Measurements from ENCODE around the gene REX1BD.
"Not testable (repeated sequence)": the region's sequence is repeated elsewhere in the genome, so short reads cannot be mapped to it uniquely, and the experiment has no call there.

REX1BD gene

DNA sequence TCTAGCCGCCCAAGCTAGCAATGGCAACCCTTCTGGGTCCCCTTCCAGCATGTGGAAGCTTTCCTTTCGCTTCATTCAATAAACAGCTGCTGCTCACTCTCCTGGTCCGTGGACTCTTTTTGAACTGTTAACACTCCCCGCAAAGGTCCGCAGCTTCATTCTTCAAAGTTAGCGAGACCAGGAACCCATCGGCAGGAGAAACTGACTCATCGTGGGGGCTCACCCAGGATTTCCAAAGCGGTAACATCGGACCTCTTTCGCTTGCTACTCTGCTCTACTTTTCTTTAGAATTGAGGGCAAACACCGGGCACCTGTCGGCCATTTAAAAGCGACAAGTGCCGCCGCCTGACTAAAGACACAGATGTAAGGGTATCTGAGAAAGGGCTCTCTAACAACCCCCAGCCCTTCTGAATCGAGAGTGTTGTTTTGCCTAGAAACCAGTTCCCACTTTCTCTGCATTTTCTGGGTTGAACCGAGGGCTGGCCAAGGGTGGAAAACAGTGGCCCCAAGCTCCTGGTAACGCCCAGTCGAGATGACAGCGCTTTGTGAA is 11.2 kb upstream of the REX1BD start:
- DNase-seq (ENCODE audit: low read depth, low spot score), result no peak

GRCh38 chr19:18580311-18580710 is 8.3 kb upstream of the REX1BD start:
- no peak for DNase-seq (ENCODE audit: low read depth, low spot score)

DNA sequence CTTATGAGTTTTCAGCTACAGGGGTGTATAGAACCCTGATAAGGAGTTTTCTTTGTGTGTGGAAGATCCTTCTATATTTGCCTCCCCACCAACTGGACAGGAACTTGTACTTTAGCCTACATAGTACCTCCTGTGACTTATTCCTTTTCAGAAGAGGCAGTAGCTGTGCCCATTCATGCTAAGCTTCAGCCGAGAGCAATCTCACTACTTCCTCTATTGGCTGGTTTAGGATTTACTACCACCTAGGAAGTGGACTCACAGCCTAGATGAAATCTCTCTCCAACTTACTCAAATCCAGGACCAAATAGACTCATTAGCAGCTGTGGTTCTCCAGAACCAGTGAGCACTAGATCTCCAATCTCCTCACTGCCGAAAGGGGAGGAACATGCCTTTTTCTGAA is 2.3 kb upstream of the REX1BD start:
- DNase-seq (ENCODE audit: low read depth, low spot score), result no peak

DNA sequence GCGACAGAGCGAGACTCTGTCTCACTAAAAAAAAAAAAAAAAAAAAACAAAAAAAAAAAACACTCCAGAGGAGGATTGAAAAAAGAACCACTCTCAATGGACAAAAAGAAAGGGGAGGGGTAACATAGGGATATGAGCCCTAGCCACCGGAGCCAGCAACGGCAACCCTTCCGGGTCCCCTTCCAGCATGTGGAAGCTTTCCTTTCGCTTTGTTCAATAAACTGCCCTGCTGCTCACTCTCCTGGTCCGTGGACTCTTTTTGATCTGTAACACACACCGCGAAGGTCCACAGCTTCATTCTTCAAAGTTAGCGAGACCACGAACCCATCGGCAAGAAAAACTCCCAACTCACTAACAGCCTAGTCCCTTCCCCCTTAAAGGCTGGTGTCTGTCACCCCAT is 1.0 kb upstream of the REX1BD start:
- DNase-seq (ENCODE audit: low read depth, low spot score), result no peak

DNA sequence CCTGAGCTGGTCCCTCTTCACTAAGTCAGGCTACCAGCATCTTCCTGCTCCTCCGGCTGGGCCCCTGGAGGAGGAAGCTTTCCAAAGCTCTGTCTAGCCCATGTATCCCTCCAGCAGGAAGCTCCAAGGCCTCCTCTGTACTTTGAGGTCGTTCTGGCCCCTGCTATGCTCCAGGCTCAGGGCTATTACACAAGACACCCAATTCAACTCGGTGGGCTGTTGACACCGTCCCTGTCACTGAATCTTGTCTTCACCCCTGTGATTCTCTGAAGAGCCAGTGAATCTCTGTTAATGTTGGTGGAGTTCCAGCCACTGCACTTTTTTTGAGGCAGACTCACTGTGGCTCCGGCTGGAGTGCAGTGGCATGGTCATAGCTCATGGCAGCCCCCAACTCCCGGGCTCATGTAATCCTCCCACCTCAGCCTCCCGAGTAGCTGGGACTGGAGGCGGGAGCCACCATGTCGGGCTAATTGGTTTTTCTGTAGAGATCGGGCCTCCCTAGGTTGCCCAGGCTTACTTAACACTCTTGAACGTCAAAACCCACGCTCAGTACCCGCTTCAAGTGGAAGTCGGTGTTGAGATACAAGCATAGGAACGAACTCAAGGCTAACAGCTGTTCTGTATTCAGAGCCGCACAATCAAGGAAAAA is 512 bp upstream of the REX1BD start:
- no peak for DNase-seq (ENCODE audit: low read depth, low spot score)

GRCh38 chr19:18589380-18590272 is 1.0 kb downstream of the REX1BD start:
- no peak for DNase-seq (ENCODE audit: low read depth, low spot score)

- no peak for DNase-seq (ENCODE audit: low read depth, low spot score)
These were observed 2.0 kb downstream of the REX1BD start for GRCh38 chr19:18590273-18591272.

GRCh38 chr19:18591735-18592385 is 3.3 kb downstream of the REX1BD start:
- no peak for DNase-seq (ENCODE audit: low read depth, low spot score)

- DNase-seq (ENCODE audit: low read depth, low spot score), result not testable (repeated sequence)
These were observed 4.1 kb downstream of the REX1BD start for GRCh38 chr19:18592732-18593131.

GRCh38 chr19:18593367-18594095 is 4.9 kb downstream of the REX1BD start:
- no peak for DNase-seq (ENCODE audit: low read depth, low spot score)

DNA sequence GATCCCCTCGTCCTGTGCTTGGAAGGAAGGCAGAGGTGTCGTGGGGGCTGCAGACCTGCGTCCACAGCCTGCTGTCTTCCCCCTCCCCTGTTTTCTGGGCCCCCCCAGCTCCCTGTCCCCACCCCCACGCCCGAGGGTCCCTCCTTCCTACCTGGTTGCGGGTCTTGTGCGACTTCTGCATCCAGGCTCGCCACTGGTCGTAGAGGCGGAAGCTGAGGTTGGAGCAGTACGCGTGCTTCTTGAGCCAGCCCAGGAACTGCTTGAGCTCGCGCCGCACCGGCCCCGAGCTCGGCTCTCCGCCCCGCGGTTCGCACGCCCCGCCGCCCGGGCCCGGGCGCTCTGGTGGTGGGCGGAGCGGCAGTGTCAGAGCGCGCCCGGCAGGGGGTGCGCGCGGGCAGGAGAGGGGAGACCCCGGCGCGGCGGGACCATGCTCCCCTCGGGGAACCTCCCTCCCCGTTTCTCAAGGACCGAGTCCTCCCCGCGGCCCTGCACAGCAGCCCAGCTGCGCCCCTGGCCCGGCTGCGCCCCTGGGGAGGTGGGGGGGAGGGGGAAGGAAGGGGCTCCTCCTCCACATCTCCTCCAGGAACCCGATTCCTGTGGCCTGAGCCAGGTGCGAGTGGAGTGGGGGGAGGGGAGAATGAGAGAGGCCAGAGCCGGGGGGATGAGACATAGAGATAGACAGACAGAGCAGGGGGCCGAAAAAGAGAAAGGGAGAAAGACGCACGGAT is 5.7 kb downstream of the REX1BD start:
- no peak for DNase-seq (ENCODE audit: low read depth, low spot score)

- DNase-seq (ENCODE audit: low read depth, low spot score), result no peak
These were observed 6.3 kb downstream of the REX1BD start for GRCh38 chr19:18594824-18595373.

DNA sequence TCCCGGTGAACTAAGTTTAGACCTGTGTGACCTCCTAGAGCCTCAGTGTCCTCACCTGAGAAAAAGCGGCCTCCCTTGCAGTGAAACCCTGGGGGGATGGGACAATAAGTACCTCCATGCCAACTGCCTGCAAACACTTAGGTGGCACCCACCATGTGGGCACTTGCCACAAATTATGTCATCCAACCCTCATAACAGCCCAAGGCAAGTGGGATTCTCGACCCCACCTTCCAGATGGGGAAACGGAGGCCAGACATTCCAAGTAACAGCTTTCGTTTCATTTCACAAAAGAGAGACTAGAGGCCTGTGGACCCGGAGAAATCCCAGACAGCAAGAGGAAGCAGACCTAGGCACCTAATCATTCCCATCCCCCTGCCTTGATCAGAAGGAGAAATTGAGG is 6.9 kb downstream of the REX1BD start:
- no peak for DNase-seq (ENCODE audit: low read depth, low spot score)

- DNase-seq (ENCODE audit: low read depth, low spot score), result no peak
These were observed 8.2 kb downstream of the REX1BD start for GRCh38 chr19:18596752-18597157.

GRCh38 chr19:18597809-18598660 is 9.4 kb downstream of the REX1BD start:
- no peak for DNase-seq (ENCODE audit: low read depth, low spot score)

DNA sequence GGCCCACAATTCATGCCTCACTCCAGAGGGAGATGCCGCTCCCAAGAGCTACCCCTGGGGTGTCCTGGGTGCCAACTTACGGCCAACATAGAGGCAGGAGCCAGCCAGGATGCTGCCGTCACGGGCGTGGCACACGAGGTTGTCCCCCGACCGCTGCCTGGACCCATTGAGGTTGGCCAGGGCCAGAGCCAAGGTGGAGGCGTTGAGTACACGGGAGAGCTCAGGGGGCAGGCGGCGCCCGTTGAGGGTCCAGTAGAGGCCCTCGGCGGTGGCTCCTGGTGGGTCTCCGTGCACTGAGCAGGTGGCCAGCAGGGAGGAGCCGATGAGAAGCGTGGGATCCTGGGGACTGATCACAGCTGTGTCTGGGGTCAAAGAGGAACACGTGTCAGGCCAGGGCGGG is 10.9 kb downstream of the REX1BD start:
- no peak for DNase-seq (ENCODE audit: low read depth, low spot score)

DNA sequence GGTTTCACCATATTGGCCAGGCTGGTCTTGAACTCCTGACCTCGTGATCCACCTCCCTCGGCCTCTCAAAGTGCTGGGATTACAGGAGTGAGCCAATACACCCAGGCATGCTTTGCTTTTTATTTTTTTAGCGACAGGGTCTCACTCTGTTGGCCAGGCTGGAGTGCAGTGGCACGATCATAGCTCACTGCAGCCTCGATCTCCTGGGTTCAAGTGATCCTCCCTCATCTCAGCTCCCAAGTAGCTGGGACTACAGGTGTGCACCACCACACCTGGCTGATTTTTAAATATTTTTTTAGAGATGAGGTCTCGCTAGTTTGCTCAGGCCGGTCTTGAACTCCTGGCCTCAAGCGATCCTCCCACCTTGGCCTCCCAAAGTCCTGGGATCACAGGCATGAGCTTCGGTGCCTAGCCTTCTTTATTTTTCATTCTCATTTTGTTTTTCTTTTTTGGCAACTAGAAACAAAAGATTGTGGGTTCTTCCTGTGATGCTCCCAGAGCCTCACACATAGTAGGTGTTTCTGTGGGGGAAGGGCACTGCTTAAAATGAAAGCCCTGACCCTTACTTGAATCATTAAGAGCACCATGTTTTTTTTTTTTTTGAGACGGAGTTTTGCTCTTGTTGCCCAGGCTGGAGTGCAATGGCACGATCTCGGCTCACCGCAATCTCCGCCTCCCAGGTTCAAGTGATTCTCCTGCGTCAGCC is 12.2 kb downstream of the REX1BD start:
- not testable (repeated sequence) for DNase-seq (ENCODE audit: low read depth, low spot score)

GRCh38 chr19:18601875-18602274 is 13.3 kb downstream of the REX1BD start:
- DNase-seq (ENCODE audit: low read depth, low spot score), result no peak
